ENCODE results near the gene GPSM3.
"Not testable (repeated sequence)": the region's sequence is repeated elsewhere in the genome, so short reads cannot be mapped to it uniquely, and the experiment has no call there.

Gene GPSM3

GRCh38 chr6:32202186-32202585 is 9.7 kb upstream of the GPSM3 start:
- DNase-seq (ENCODE audit: low read depth) = no peak

- DNase-seq (ENCODE audit: low read depth) = no peak
These were observed 8.4 kb upstream of the GPSM3 start for GRCh38 chr6:32200711-32201475.

GRCh38 chr6:32198866-32199265 is 6.4 kb upstream of the GPSM3 start:
- DNase-seq (ENCODE audit: low read depth) = no peak

GRCh38 chr6:32198345-32198696 is 5.9 kb upstream of the GPSM3 start:
- DNase-seq (ENCODE audit: low read depth) = no peak

GRCh38 chr6:32196682-32197616 is 4.5 kb upstream of the GPSM3 start:
- no peak for DNase-seq (ENCODE audit: low read depth)

- peak; percentile 58 for DNase-seq (ENCODE audit: low read depth)
These were observed 3.6 kb upstream of the GPSM3 start for GRCh38 chr6:32195902-32196681.

GRCh38 chr6:32195652-32195901 is 3.1 kb upstream of the GPSM3 start:
- DNase-seq (ENCODE audit: low read depth) = peak; percentile 99

- peak; percentile 49 for DNase-seq (ENCODE audit: low read depth)
These were observed 2.6 kb upstream of the GPSM3 start for GRCh38 chr6:32194825-32195651.

GRCh38 chr6:32194388-32194787 is 1.9 kb upstream of the GPSM3 start:
- DNase-seq (ENCODE audit: low read depth) = no peak

GRCh38 chr6:32193096-32193495 is 653 bp upstream of the GPSM3 start:
- DNase-seq (ENCODE audit: low read depth) = not testable (repeated sequence)

- DNase-seq (ENCODE audit: low read depth) = no peak
These were observed 491 bp downstream of the GPSM3 start for GRCh38 chr6:32191696-32192607.

GRCh38 chr6:32190911-32191677 is 1.3 kb downstream of the GPSM3 start:
- no peak for DNase-seq (ENCODE audit: low read depth)

GRCh38 chr6:32190054-32190851 is 2.2 kb downstream of the GPSM3 start, which contains the start of gene PBX2:
Gene PBX2, minus strand, starts transcription at chr6:32190202. Its CDS starts 287 bp downstream, at chr6:32189915.
- peak; percentile 84 for DNase-seq (ENCODE audit: low read depth)

GRCh38 chr6:32189742-32190053 is 2.7 kb downstream of the GPSM3 start:
- DNase-seq (ENCODE audit: low read depth) = no peak

GRCh38 chr6:32189069-32189741 is 3.2 kb downstream of the GPSM3 start:
- no peak for DNase-seq (ENCODE audit: low read depth)

GRCh38 chr6:32188381-32189068 is 3.9 kb downstream of the GPSM3 start:
- no peak for DNase-seq (ENCODE audit: low read depth)

GRCh38 chr6:32187725-32188380 is 4.6 kb downstream of the GPSM3 start:
- DNase-seq (ENCODE audit: low read depth) = not testable (repeated sequence)
